Hypothalamus (tissue), 51 donors: Measurements from ENCODE around the gene HGF.
"Not testable (repeated sequence)": the region's sequence is repeated elsewhere in the genome, so short reads cannot be mapped to it uniquely, and the experiment has no call there.

Experiments used
- DNase-seq, 51 donors: peaks; one replicate each; lab custom pipeline; 2025; lab: John Stamatoyannopoulos, UW

The HGF gene

DNA sequence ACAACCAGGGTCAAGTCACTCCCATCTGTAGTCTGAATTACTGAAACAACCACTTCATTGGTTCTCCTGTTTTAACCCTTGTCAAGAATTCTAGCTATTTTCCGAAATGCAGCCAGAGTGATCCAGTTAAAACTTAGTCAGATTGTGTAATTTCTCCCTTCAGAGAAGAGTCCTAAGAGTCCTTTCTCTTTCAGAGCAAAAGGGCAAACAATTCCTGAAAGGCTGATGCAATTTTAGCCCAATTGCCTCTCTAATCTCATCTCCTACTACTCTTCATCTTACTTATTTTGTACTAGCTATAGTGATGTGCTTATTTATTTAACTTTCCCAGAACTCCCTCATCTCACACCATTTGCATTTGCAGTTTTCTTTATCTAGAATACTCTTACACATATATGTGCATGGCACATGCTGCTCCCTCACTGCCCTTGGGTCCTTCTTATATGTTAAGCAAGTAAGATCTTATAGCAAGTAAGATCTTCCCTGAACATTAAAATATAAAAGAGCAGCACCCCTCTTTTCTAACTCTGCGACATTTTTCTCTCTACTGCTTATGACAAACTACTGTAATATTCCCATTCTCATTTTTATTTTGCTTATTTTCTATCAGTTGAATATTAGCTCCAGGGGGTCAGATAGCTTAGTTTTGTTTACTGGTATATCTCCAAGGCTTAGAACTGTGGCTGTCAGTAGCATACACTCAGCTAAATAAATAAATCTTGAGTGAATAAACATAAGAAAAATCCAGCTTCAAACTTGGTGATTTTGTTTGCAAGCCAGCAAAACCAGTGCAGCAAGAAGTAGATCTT is 44.6 kb downstream of the HGF start:
- DNase-seq, result no peak

DNA sequence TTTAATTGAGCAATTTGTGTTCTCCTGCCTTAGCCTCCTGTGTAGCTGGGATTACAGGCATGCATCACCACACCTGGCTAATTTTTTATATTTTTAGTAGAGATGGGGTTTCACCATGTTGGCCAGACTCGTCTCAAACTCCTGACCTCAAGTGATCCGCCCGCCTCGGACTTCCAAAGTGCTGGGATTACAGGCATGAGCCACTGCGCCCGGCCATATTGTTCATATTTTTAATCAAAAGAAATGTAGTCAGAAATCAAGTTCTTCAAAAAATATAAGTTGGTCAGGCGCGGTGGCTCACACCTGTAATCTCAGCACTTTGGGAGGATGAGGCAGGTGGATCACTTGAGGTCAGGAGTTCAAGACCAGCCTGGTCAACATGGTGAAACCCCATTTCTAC is 47.6 kb downstream of the HGF start:
- not testable (repeated sequence) for DNase-seq

DNA sequence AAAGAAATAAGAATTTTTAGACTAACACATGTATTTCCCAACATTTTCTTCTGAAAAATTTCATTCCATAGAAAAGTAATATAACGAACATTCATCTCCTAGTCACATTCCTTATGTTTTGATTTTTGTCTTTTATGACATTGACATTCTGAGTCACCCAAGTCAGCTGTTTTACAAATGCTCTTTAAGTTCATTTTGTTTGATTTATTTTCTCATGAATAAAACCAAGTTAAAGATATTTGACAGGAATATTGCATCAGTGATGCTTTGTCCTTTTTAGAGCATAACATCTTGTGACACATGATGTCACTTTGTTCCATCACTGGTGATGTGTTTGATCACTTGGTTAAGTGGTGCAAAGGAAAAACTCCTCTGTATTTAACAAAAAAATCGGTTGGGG is 48.4 kb downstream of the HGF start:
- DNase-seq, result no peak

DNA sequence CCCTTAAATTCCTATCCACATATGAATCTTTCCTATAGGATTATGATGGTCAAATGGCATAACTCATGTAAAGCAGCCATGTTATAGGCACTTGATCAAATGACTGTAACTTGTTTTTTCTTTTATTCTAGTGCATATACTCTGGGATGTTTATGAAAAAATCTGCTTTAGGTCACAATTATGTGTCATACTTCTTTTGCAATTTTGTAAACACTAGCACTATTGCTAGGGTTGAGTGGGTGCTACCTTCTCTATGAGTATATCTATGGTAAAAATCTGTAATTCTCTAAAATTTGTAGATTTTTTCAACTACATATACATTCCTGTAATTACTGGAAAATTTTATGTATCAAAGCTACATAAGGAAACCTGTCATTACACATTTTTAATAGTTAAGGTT is 50.0 kb downstream of the HGF start:
- no peak for DNase-seq

DNA sequence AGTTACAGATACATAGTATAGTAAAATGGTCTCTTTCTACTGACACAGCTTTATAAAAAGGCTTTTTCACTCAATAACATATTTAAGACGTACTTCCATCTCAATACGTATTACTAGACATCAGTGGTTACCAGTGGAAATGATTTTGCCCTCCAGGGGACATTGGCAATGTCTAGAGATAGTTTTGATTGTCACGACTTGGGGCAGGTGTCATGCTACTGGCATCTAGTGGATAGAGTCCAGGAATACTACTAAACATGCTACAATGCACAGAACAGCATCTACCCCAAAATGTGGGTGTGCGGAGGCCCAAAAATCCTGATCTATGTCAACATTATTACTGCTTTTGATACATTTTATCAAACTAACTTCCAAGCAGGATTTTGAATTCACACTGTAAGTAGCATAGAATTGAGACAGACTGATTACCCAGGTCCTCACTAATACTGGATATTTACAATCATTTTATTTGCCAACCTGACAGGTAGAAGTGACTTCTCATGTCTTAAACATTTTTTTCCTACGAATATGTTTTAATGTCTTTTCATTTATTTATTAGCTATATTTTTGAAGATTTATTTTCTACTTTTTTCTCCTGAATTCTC is 53.8 kb downstream of the HGF start:
- DNase-seq, result no peak

DNA sequence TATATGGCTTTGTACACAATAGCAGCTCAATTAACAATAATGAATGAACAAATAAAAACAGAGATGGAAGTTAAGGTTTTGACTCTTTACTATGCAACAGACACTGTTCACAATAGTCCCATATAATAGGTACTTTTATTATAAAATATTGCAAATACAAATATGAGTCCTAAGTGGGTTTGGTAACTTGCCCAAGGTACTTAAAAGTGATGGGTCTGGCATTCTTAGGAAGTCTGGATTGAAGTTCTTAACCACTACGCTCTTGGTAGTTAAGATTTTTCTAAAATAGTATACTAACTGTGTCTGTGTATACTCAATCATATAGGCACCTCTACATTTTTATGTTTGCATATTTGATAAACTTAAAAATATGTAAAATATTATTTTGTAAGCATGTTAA is 55.5 kb downstream of the HGF start:
- no peak for DNase-seq

DNA sequence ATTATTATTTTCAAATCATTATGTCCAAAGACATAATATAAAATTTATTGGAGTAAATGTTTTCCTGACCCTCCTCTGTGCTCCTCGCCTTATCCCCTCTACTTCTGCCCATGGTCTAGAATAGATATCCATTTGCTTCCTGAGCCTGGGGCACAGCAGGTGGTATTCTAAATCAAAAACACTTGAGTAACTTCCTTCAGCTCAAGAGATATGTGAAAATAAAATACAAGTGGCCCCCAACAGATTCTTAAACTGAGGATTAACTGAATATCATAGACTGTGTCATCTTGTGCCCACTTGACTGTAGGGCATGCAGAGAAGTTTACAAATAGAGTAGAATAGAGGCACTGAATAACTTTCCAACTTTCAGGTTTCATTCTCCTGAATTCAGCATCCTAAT is 59.1 kb downstream of the HGF start:
- no peak for DNase-seq

DNA sequence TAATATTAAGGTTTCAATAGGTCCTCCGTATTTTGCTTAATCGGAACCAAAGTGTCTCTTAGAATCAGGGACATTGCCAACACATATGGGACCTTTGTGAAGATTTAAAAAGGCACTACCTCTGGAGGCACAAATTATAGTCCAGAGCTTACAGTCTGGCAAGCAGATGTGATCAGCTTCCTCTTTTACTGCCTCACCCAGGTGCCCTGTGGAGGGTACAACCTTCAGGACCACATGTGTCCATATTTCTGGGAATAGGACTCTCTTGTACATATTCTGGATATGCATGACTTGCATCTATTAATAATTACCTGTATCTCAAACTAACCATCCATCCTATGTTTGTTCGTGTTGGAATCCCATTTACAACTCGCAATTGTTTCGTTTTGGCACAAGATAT is 60.0 kb downstream of the HGF start:
- no peak for DNase-seq

DNA sequence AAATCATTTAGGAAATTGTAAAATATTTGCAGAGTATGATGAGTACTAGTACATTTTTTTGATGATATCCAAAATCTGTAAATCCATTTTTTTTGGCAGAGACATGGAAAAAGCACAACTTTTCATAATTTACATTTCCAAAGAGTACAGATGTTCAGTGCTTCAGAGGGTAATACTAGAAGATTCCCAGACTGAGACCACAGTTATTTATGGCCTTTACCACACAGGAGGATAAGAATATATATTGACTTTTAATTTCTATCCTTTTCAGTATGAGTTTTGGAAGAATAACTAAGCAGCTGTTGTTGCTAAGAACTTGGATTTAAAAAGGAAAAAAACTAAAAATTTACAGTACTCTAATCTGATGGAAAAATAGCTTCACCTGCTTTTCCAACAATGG is 61.9 kb downstream of the HGF start:
- DNase-seq, result no peak

DNA sequence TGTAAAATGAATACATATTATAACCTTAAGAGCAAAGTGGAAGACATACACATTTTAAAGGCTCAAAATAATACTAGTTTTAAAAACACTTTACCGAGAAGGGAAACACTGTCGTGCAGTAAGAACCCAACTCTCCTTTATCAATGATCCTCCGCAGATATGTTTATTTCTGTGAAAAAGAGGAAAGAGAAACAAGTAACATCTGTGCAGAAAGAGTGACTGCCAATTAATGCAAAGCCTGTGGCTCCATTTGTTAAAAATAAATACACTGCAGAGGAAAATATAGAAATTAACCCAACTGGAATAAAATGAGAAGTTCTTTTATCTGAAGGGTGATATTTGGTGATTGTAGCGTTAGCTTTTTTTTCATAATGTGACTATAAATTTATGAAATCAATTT is 62.7 kb downstream of the HGF start:
- DNase-seq, result no peak

DNA sequence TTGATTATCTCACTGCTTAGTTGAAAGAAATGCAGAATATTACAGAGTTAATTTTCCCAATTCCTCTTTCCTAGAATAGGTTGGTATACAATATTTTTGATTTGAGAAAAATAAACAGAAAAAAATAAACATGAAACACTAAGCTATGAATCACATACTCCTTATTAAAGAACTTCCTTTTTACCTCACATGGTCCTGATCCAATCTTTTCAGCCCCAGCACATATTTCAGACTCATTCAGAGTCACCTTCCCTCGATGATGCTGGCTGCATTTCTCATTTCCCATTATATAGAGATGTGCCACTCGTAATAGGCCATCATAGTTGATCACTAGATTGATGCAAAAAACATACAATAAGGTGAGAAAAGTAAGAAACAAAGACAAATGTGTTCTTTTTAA is 64.6 kb downstream of the HGF start:
- DNase-seq, result no peak

DNA sequence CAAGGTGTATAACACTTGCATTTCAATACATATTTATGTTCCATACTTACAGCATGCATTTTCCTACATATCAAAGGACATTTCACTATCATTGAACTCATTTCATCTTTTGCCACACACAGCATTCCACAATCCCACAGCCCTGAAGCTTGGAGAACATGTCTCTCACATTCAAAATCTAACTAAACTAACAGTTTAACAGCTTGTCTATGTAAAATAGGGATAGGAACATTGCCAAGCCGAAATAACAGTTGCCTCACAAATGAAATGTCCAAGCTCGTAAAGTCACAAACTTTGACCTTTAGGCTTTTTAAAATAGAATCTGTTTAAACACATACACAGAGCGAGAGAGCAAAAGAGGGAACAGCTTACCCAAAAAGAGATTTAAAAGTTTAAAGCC is 65.3 kb downstream of the HGF start:
- DNase-seq, result no peak

DNA sequence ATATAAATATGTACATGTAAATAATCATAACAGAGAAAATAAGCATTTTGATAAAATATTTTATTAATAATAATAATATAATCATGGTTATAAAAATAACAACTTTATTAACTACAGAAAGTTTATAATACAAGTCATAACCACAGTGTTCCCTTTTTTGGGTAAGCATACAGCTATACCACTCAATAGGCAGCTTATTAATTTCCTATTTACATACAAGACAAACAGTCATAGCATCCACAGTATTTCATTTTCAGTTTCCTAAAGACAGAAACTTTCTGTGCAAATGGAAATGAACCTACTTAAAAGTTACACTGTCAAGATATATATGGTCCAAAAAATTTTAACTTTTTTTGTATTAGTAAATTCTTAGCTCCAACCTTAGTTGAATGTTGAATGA is 70.9 kb downstream of the HGF start:
- no peak for DNase-seq

DNA sequence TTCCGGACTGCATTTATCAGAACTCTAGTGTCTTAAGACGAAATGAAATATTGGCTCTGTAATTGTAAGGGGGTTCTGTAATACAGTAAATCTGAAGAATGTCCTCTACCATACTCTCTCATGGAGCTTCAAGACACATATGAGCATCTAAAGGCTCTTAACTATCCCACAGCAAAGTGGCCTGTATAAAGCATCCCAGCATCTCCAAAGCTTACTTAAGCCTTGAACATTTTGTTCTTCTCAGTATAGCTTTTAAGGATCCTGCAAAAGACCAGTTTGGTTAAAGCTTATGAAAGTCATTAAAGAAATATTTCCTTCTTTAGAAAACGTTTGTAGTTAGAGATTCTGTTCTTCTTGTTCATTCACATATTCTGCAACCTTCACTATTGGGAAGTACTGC is 75.1 kb downstream of the HGF start:
- no peak for DNase-seq

DNA sequence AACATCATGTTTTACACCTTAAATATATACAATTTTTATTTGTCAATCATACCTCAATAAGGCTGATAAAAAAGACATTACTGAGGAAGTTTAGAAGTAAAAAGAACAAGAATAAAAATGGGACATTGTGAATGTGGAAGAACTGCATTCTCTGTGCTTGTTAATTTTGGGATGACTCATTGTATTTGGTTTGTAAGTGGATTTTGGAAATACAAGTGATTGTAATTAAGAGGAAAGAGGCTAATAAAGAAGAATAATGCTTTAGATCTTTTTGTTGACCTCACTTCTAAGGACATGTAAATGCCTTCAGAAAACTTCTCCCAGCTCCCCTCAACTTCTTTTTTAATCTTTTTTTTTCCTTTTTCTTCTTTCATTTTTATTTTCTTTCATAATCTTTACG is 76.0 kb downstream of the HGF start:
- no peak for DNase-seq

DNA sequence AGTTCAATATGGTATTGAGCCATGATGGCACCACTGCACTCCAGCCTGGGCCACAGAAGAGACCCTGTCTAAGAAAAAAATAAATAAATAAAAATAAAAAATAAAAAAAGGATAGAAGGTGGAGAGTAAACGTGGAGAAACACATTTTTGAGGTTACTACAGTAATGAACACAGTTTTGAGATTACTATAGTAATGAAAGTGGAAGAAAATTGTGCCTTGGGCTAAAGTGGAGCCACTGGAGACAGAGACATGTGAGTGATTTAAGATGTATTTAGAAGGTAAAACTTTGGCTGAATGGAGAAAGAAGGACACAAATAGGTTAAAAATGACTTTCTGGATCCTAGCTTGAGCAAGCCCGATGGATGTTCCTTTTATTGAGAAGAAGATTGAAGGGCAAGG is 76.8 kb downstream of the HGF start:
- DNase-seq, result no peak

DNA sequence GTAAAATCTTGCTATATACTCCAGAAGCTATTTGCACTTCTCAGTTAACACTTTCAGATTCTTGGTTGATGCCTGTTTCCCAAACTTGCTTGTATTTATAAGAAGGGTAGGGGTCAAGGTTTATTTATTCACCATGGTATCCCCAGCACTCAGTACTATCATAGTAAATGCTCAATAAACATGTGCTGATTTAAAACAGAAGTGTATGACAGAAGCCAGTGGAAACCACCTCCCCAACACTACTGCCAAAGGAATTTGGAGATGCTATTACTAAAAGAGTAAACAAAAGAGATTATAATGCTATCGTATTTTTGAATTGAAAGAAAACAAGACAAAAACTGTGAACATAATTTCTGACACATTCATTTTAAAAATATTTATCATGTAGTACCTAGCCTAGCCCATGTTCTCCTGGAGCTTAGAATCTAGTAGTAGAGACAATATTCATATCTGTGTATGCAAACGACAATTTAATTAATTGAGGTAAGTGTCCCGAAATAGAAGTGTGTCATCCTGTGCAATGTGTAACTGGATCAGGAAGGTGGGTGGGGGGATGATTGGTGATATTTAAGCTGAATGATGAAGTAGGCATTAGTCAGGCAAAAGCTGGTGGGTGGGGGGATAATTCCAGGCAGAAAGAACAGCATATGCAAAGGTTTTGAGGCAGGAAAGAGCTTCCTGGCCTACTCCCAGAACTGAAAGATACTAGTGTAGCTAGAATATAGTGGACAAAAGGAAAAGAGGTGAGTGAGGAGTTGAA is 77.5 kb downstream of the HGF start:
- DNase-seq, result no peak

DNA sequence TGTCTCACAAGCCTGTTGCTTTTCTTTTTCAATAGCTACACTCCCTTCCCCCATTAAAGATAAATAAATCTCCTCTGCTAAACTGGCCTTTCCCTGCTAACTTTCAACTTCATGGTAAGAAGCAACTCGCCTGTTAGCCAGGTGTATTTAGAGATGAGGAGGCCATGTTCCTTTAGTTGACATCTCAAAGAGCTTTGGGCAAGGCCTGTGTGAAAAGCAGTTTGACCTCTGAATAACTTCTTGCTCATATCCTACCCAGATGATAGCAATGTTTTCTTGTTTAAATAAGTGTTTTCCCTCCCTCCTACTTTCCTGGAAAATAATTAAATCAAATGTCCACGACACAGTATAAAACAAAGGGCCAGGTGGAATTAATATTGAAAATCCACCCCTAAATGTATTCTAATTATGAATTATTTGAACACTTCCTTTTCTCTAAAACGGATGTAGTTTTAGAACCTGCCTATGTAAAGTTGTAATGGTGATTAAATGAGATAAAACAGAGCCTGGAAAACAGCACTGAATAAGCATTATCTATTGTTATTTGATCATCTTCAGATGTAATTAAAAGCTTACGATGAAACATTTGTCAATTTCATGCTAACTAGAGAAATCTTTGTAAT is 78.5 kb downstream of the HGF start:
- DNase-seq, result no peak

DNA sequence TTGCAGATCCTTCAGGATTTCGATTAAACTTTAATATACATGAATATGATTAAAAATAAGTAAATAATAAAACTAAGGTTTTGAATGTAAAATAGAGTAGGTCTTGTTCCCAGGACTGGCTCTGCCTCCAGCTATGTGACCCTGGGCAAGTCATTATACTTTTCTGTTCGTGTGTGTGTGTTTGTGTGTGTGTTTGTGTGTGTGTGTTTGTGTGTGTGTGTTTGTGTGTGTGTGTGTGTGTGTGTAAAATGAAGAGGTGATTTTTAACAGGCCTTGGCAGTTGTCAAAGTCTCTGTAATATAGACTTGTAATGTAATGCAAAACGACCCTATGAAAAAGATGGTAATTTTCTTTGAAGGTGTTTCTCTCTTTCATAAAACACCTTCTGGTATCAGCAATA is 79.2 kb downstream of the HGF start:
- no peak for DNase-seq

DNA sequence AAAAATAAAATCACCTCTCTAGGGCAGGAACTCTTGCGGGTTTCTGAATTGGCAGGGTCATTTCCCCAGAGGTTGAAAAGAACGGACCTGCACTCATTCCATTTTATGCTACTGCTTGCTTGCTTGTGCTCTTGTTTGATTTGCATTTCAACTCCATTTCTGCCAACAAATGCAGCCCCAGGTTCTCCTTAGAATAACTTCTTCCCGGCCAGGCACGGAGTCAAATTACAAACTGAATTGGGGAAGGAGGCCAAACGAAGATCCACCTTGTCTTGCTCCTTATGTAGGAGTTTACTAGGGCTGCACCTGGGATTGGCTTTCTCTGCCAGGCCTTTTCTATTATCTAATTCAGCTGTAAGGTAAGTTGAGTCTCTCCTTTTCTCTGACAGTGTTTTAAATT is 79.6 kb downstream of the HGF start:
- no peak for DNase-seq

DNA sequence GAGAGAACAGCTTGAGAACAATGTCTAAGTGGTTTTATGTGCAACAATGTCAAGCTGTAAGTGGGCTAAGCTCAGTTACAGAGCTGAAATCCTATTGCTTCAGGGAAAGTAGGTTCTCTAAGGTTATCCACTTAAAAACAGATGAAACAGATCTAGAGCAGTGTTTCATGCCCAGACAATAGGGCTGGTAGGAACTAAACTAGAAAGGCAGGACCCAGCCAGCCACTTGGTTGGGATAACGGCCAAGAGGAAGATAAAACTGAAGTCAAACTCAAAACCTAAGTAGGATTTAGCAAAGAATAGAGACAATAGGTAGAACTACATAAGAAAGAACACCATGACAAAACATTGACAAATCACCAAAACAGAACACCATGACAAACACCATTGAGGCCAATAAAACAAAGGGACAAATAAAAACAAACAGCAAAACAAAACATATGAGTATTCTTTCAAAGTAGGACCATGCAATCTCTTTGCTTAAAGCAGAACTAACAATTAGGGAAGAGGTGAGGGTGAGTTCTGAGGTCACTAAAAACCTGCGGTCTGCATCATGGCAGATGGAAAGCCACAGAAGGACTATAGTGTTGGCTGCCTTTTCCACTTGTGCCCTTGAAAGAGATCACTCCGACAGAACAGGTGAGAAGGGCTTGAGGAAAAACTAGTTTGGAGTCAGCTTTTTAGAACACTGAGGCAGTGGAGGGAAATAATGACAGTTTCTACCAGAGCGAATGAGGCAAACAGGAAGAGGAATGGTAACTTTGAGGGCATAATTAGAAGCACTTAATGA is 81.0 kb downstream of the HGF start:
- no peak for DNase-seq
